Measurements from ENCODE around the gene NXPE2.

- TF ChIP-seq, protein P1, sequence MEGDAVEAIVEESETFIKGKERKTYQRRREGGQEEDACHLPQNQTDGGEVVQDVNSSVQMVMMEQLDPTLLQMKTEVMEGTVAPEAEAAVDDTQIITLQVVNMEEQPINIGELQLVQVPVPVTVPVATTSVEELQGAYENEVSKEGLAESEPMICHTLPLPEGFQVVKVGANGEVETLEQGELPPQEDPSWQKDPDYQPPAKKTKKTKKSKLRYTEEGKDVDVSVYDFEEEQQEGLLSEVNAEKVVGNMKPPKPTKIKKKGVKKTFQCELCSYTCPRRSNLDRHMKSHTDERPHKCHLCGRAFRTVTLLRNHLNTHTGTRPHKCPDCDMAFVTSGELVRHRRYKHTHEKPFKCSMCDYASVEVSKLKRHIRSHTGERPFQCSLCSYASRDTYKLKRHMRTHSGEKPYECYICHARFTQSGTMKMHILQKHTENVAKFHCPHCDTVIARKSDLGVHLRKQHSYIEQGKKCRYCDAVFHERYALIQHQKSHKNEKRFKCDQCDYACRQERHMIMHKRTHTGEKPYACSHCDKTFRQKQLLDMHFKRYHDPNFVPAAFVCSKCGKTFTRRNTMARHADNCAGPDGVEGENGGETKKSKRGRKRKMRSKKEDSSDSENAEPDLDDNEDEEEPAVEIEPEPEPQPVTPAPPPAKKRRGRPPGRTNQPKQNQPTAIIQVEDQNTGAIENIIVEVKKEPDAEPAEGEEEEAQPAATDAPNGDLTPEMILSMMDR (IDR thresholded peaks at IDR 0.05), result no peak
- TF ChIP-seq POLR2AphosphoS5 (IDR thresholded peaks at IDR 0.05) (no peak), POLR2A (IDR thresholded peaks at IDR 0.05) (no peak), EP300 (IDR thresholded peaks at IDR 0.05) (no peak)
Observed at GRCh38 chr11:114683007-114683406, 4.7 kb downstream of the NXPE2 start.
